Testis (tissue), 2 donors: ENCODE results near the gene CDC42SE2.
"Not testable (repeated sequence)": the region's sequence is repeated elsewhere in the genome, so short reads cannot be mapped to it uniquely, and the experiment has no call there.

ENCODE experiments used
- POLR2A ChIP-seq: fragments of 450-650 bp; IDR thresholded peaks from one replicate; pipeline ENCODE4 v1.6.1; 2017; ENCODE audit warnings: antibody characterized with exemption, mild to moderate bottlenecking, moderate library complexity
- TF ChIP-seq, protein P1 (sequence below), 3 experiments: fragments of 450-650 bp in 2 of 3; fragments of 200-600 bp in 1 of 3; sonication (generic) in 1 of 3; IDR thresholded peaks; one replicate each; pipeline ENCODE4 v1.5.1; 2016 to 2019; ENCODE audit warnings: antibody characterized with exemption in 3 of 3, mild to moderate bottlenecking in 2 of 3, moderate library complexity in 1 of 3

DNA sequence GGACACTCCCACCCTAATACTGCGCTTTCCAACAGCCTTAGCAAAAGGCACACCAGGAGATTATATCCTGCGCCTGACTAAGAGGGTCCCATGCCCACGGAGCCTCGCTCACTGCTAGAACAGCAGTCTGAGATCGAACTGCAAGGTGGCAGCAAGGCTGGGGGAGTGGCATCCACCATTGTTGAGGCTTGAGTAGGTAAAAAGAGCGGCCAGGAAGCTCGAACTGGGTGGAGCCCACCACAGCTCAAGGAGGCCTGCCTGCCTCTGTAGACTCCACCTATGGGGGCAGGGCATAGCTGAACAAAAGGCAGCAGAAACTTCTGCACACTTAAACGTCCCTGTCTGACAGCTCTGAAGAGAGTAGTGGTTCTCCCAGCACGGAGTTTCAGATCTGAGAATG lies 80.4 kb downstream of the CDC42SE2 start:
- TF ChIP-seq POLR2A: not testable (repeated sequence)
- TF ChIP-seq, protein P1, sequence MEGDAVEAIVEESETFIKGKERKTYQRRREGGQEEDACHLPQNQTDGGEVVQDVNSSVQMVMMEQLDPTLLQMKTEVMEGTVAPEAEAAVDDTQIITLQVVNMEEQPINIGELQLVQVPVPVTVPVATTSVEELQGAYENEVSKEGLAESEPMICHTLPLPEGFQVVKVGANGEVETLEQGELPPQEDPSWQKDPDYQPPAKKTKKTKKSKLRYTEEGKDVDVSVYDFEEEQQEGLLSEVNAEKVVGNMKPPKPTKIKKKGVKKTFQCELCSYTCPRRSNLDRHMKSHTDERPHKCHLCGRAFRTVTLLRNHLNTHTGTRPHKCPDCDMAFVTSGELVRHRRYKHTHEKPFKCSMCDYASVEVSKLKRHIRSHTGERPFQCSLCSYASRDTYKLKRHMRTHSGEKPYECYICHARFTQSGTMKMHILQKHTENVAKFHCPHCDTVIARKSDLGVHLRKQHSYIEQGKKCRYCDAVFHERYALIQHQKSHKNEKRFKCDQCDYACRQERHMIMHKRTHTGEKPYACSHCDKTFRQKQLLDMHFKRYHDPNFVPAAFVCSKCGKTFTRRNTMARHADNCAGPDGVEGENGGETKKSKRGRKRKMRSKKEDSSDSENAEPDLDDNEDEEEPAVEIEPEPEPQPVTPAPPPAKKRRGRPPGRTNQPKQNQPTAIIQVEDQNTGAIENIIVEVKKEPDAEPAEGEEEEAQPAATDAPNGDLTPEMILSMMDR (IDR thresholded peaks at IDR 0.05): not testable (repeated sequence)
